H1 (cell line): ENCODE results near the gene SEMA3A. TPM values are rescaled to one million over a fixed set of nuclear protein-coding genes. Genes with fewer than 3 reads are reported as not detected.

Experiments
- CTCF ChIA-PET: fragments of 300-600 bp; sonication (Branson Sonifier 250); formaldehyde crosslinking; loops from one replicate; lab custom pipeline; 2021; ENCODE audit not compliant: partially characterized antibody; lab: Charles Lee
- POLR2A ChIA-PET: fragments of 300-600 bp; sonication (Branson Sonifier 250); formaldehyde crosslinking; loops from one replicate; lab custom pipeline; 2021; ENCODE audit warnings: inconsistent platforms; ENCODE audit not compliant: partially characterized antibody; lab: Charles Lee
- DNase-seq, 2 experiments: peaks; one replicate each; pipeline versions ENCODE4 v3.0.0 to v3.0.0-alpha.2; 2010 to 2022; ENCODE audit warnings: low spot score in 2 of 2, low read depth in 1 of 2, mixed read lengths in 1 of 2
- FAIRE-seq: peaks from 2 replicates; lab custom pipeline; 2011; peaks lifted over from hg19 to GRCh38; lab: Jason Lieb, UNC
- H2AFZ ChIP-seq: 2 replicates; pipeline ENCODE4 v1.8.1; 2012; ENCODE audit warnings: low read length, inconsistent platforms
- H2AK5ac ChIP-seq: 2 replicates; pipeline ENCODE4 v1.6.1; 2013; ENCODE audit warnings: low read depth, low read length
- H2BK120ac ChIP-seq: replicated peaks from 2 replicates; pipeline ENCODE3; 2013; ENCODE audit warnings: low read depth, low read length, inconsistent platforms
- H2BK12ac ChIP-seq: 2 replicates; pipeline ENCODE4 v1.6.1; 2013; ENCODE audit warnings: low read depth, low read length
- H2BK15ac ChIP-seq: 2 replicates; pipeline ENCODE4 v1.6.1; 2013; ENCODE audit warnings: low read length
- H2BK20ac ChIP-seq: 2 replicates; pipeline ENCODE4 v1.6.1; 2013; ENCODE audit warnings: low read length
- H2BK5ac ChIP-seq: 2 replicates; pipeline ENCODE4 v1.6.1; 2013; ENCODE audit warnings: low read depth, low read length
- H3K14ac ChIP-seq: 2 replicates; pipeline ENCODE4 v1.6.1; 2013; ENCODE audit warnings: inconsistent platforms; ENCODE audit not compliant: insufficient read length
- H3K18ac ChIP-seq: 2 replicates; pipeline ENCODE4 v1.6.1; 2013; ENCODE audit warnings: low read length; ENCODE audit errors: extremely low read depth
- H3K23ac ChIP-seq: 2 replicates; pipeline ENCODE4 v1.6.1; 2013; ENCODE audit warnings: inconsistent platforms; ENCODE audit not compliant: insufficient read length
- H3K23me2 ChIP-seq: 2 replicates; pipeline ENCODE4 v1.6.1; 2013; ENCODE audit warnings: low read depth, low read length
- H3K27ac ChIP-seq: 2 replicates; pipeline ENCODE4 v1.6.1; 2011; ENCODE audit warnings: low read depth, low read length, inconsistent platforms
- H3K27me3 ChIP-seq, 4 experiments: replicated peaks in 1 of 4; 1 replicate in 1 of 4; 2 replicates in 3 of 4; pipeline versions ENCODE4 v1.6.1 to v1.8.1; 2011 to 2013; ENCODE audit warnings: low read length in 3 of 4, mild to moderate bottlenecking in 3 of 4, inconsistent platforms in 2 of 4, mixed read lengths in 2 of 4, moderate library complexity in 1 of 4; ENCODE audit not compliant: control insufficient read depth in 3 of 4, insufficient read depth in 3 of 4; ENCODE audit errors: extremely low read depth in 1 of 4
- H3K36me3 ChIP-seq, 4 experiments: 2 replicates each; pipeline versions ENCODE4 v1.6.1 to v1.8.1; 2011 to 2013; ENCODE audit warnings: mild to moderate bottlenecking in 4 of 4, low read length in 3 of 4, moderate library complexity in 2 of 4, control low read depth in 1 of 4, inconsistent platforms in 1 of 4; ENCODE audit not compliant: insufficient read depth in 4 of 4, control insufficient read depth in 2 of 4
- H3K4ac ChIP-seq: replicated peaks from 2 replicates; pipeline ENCODE3; 2013; ENCODE audit warnings: low read length, low read depth, mixed read lengths, inconsistent platforms; ENCODE audit not compliant: insufficient read length
- H3K4me1 ChIP-seq, 4 experiments: replicated peaks in 1 of 4; 1 replicate in 1 of 4; 2 replicates in 3 of 4; pipeline versions ENCODE4 v1.6.1 to v1.8.1; 2011 to 2013; ENCODE audit warnings: low read length in 3 of 4, inconsistent platforms in 2 of 4, mixed read lengths in 1 of 4; ENCODE audit not compliant: insufficient read depth in 4 of 4, control insufficient read depth in 3 of 4
- H3K4me2 ChIP-seq, 2 experiments: 2 replicates each; pipeline versions ENCODE4 v1.6.1 to v1.8.1; 2011 to 2013; ENCODE audit warnings: low read depth in 2 of 2, low read length in 2 of 2, control low read depth in 1 of 2, inconsistent platforms in 1 of 2, mild to moderate bottlenecking in 1 of 2; ENCODE audit not compliant: insufficient read depth in 1 of 2
- H3K4me3 ChIP-seq, 4 experiments: fragments of 200-600, 300-600 bp in 1 of 4; sonication (generic), shearing (Covaris generic), sonication (Bioruptor Twin) in 1 of 4; 2 replicates each; pipeline versions ENCODE4 v1.5.1 to v1.8.1; 2011 to 2016; ENCODE audit warnings: low read length in 4 of 4, low read depth in 3 of 4, control low read depth in 2 of 4, inconsistent platforms in 2 of 4, mild to moderate bottlenecking in 2 of 4, mixed read lengths in 1 of 4, moderate library complexity in 1 of 4; ENCODE audit not compliant: insufficient read depth in 2 of 4; ENCODE audit errors: extremely low read depth in 1 of 4
- H3K56ac ChIP-seq: replicated peaks from 2 replicates; pipeline ENCODE3; 2013; ENCODE audit warnings: low read depth, mild to moderate bottlenecking, mixed read lengths, low read length, inconsistent platforms; ENCODE audit not compliant: insufficient read length
- H3K79me1 ChIP-seq: 2 replicates; pipeline ENCODE4 v1.6.1; 2013; ENCODE audit warnings: low read depth, low read length, control low read depth
- H3K79me2 ChIP-seq, 2 experiments: 2 replicates each; pipeline versions ENCODE4 v1.6.1 to v1.8.1; 2012 to 2013; ENCODE audit warnings: low read length in 2 of 2, mild to moderate bottlenecking in 2 of 2, inconsistent platforms in 1 of 2; ENCODE audit not compliant: insufficient read depth in 2 of 2, control insufficient read depth in 1 of 2
- H3K9ac ChIP-seq, 4 experiments: replicated peaks in 1 of 4; 1 replicate in 1 of 4; 2 replicates in 3 of 4; pipeline versions ENCODE4 v1.6.1 to v1.8.1; 2011 to 2013; ENCODE audit warnings: low read depth in 3 of 4, low read length in 3 of 4, control low read depth in 2 of 4, mild to moderate bottlenecking in 2 of 4, moderate library complexity in 2 of 4, inconsistent platforms in 1 of 4; ENCODE audit errors: extremely low read depth in 1 of 4
- H3K9me3 ChIP-seq, 2 experiments: 2 replicates each; pipeline versions ENCODE4 v1.6.1 to v1.8.1; 2012 to 2013; ENCODE audit warnings: mild to moderate bottlenecking in 2 of 2, moderate library complexity in 2 of 2, control low read depth in 1 of 2, inconsistent platforms in 1 of 2, low read depth in 1 of 2, low read length in 1 of 2, mixed read lengths in 1 of 2; ENCODE audit not compliant: insufficient read depth in 2 of 2
- H4K20me1 ChIP-seq, 2 experiments: replicated peaks in 1 of 2; 2 replicates each; pipeline versions ENCODE3 to v1.8.1; 2011 to 2013; ENCODE audit warnings: inconsistent platforms in 2 of 2, low read length in 2 of 2, mild to moderate bottlenecking in 1 of 2; ENCODE audit not compliant: insufficient read depth in 2 of 2, control insufficient read depth in 1 of 2
- H4K5ac ChIP-seq: 2 replicates; pipeline ENCODE4 v1.6.1; 2013; ENCODE audit warnings: low read length, low read depth, mixed read lengths, inconsistent platforms; ENCODE audit not compliant: insufficient read length
- H4K8ac ChIP-seq: 2 replicates; pipeline ENCODE4 v1.8.0; 2013; ENCODE audit warnings: mild to moderate bottlenecking, moderate library complexity, low read length, inconsistent platforms; ENCODE audit not compliant: insufficient read depth; ENCODE audit errors: extremely low read depth
- H4K91ac ChIP-seq: replicated peaks from 2 replicates; pipeline ENCODE3; 2013; ENCODE audit warnings: low read length, mixed read lengths, inconsistent platforms; ENCODE audit not compliant: insufficient read length
- CTCF ChIP-seq, 3 experiments: IDR thresholded peaks; 1 replicate in 2 of 3; 2 replicates in 1 of 3; pipeline versions ENCODE4 v1.5.1 to v1.6.1; 2011; ENCODE audit warnings: low read length in 3 of 3, mild to moderate bottlenecking in 3 of 3, inconsistent platforms in 2 of 3, low read depth in 1 of 3, moderate library complexity in 1 of 3; ENCODE audit not compliant: insufficient read depth in 1 of 3; ENCODE audit errors: control extremely low read depth in 1 of 3
- E2F6 ChIP-seq: IDR thresholded peaks from 2 replicates; pipeline ENCODE4 v1.6.1; 2012; ENCODE audit warnings: inconsistent platforms
- EGR1 ChIP-seq: IDR thresholded peaks from 2 replicates; pipeline ENCODE4 v1.6.1; 2011; ENCODE audit warnings: low read depth, low read length, borderline replicate concordance
- EZH2 ChIP-seq: fragments of 200-600 bp; sonication (generic); IDR thresholded peaks from 2 replicates; pipeline ENCODE4 v1.7.1; 2012; ENCODE audit warnings: low read depth, mild to moderate bottlenecking, moderate library complexity, low read length, inconsistent platforms; ENCODE audit not compliant: severe bottlenecking
- JUN ChIP-seq: IDR thresholded peaks from 2 replicates; pipeline ENCODE4 v1.6.1; 2011; ENCODE audit warnings: low read depth, mild to moderate bottlenecking, improper control_type of control experiment, low read length
- KDM1A ChIP-seq: fragments of 200-600, 300-600 bp; sonication (generic); IDR thresholded peaks from 2 replicates; pipeline ENCODE4 v1.7.1; 2016; ENCODE audit warnings: mild to moderate bottlenecking, low read length, borderline replicate concordance
- NRF1 ChIP-seq: IDR thresholded peaks from 2 replicates; pipeline ENCODE4 v1.6.1; 2011; ENCODE audit warnings: mild to moderate bottlenecking, low read depth, low read length, improper control_type of control experiment
- SAP30 ChIP-seq: fragments of 300-600 bp; sonication (generic); IDR thresholded peaks from 2 replicates; pipeline ENCODE4 v1.7.1; 2012; ENCODE audit warnings: low read length, moderate library complexity, mild to moderate bottlenecking, inconsistent platforms; ENCODE audit not compliant: insufficient read depth, insufficient replicate concordance
- SIRT6 ChIP-seq: IDR thresholded peaks from one replicate; pipeline ENCODE4 v1.7.1; 2012; ENCODE audit warnings: low read length, inconsistent platforms
- SIX5 ChIP-seq: IDR thresholded peaks from 2 replicates; pipeline ENCODE4 v1.6.1; 2011; ENCODE audit warnings: mild to moderate bottlenecking, low read depth, low read length
- SP2 ChIP-seq: IDR thresholded peaks from 2 replicates; pipeline ENCODE4 v1.6.1; 2012; ENCODE audit warnings: mild to moderate bottlenecking, low read length, inconsistent platforms
- WGBS, 2 experiments: shearing (Covaris generic) in 1 of 2; methylation state at CpG; one replicate each; pipeline versions ENCODE4 v1.1.6 to v1.1.7; 2013 to 2015; ENCODE audit warnings: low lambda C conversion rate in 2 of 2, mixed read lengths in 2 of 2, inconsistent platforms in 1 of 2, low coverage in 1 of 2, missing lambda C conversion rate in 1 of 2; ENCODE audit not compliant: insufficient replicate concordance in 2 of 2, insufficient coverage in 1 of 2, insufficient read length in 1 of 2; ENCODE audit errors: extremely low coverage in 1 of 2, missing lambda C conversion rate in 1 of 2; 5-methylcytosine and 5-hydroxymethylcytosine counted together
- polyA plus RNA-seq, 7 experiments: library from polyadenylated mRNA; depleted of rRNA in 3 of 7; stranded (reverse) in 5 of 7; unstranded in 2 of 7; fragments of >200 nt in 5 of 7; fragments of 200-250 nt in 2 of 7; gene quantifications; 1 replicate in 5 of 7; 2 replicates in 1 of 7; 4 replicates in 1 of 7; pipeline versions ENCODE4 v1.2.1 to v1.2.3, GENCODE V29; 2011 to 2013; ENCODE audit warnings: missing spikeins in 2 of 7, mixed read lengths in 2 of 7
- total RNA-seq: library from RNA; stranded (reverse); fragmentation: NEBNext Ultra II Directional; extraction: Animal tissue kit (Norgen Biotek cat#: 25700); gene quantifications from 2 replicates; pipeline ENCODE4 v1.2.1, GENCODE V29; 2021

Gene SEMA3A
- total and polyA plus RNA-seq, 2 of the 8 experiments (the other 6 are each of a cell fraction or from before 2014, with no cell fraction given): 8.1 to 45.9 TPM

- Histone ChIP-seq H3K36me3 (no peaks in the 10 kb centered on the region), H2AK5ac (no peak overlapping the region), H2BK20ac (no peak overlapping the region), H3K4me2 (no peak overlapping the region), H3K4me3 (no peak overlapping the region), H2AFZ (no peak overlapping the region), H3K27me3 (no peaks in the 10 kb centered on the region), H3K56ac (no peak overlapping the region), H2BK5ac (no peak overlapping the region), H3K14ac (no peak overlapping the region), H3K27ac (no peak overlapping the region), H3K79me2 (no peaks in the 10 kb centered on the region), H3K4ac (no peak overlapping the region), H3K23ac (no peak overlapping the region), H2BK12ac (no peak overlapping the region), H3K18ac (no peak overlapping the region), H3K79me1 (no peaks in the 10 kb centered on the region), H2BK15ac (no peak overlapping the region), H4K5ac (no peak overlapping the region), H3K23me2 (no peaks in the 10 kb centered on the region), H2BK120ac (no peak overlapping the region), H3K9me3 (0 out of 4 replicates have a peak, but pooled peaks cover 0 to 4% of the 10 kb centered on the region in 2 experiments), H4K20me1 (no peaks in the 10 kb centered on the region), H4K91ac (no peak overlapping the region), H4K8ac (no peak overlapping the region), H3K4me1 (no peaks in the 10 kb centered on the region), H3K9ac (no peak overlapping the region)
- DNase-seq (no peak), FAIRE-seq (no peak)
- POLR2A ChIA-PET: no interaction called here
- 95% methylated on average over 6 of the region's 6 CpGs; no CpG with 5 or more reads in 1 of the 2 experiments for WGBS, 2 experiments
- CTCF ChIA-PET: interaction anchor here (0.6 to 0.7 kb wide), 2 partner anchors 912 to 1040 kb away, joined by 3 read pairs; no protein-coding TSS in a partner anchor
- TF ChIP-seq KDM1A (no peak), SIRT6 (no peak), NRF1 (no peak), E2F6 (no peak), SP2 (no peak), EGR1 (no peak), EZH2 (no peak), JUN (no peak), CTCF (IDR thresholded peaks at IDR 0.05; ENCODE audit: control extremely low read depth in 1 of 3, insufficient read depth in 1 of 3, low read depth in 1 of 3, low read length in 3 of 3) (no peak), SAP30 (no peak), SIX5 (no peak)
Measured at GRCh38 chr7:84238596-84238995, 44.0 kb upstream of the SEMA3A start.
